Fibroblast of lung (primary cell): Measurements from ENCODE around the gene KRTAP5-3. TPM values are rescaled to one million over a fixed set of nuclear protein-coding genes. Genes with fewer than 3 reads are reported as not detected.

Experiments used
- DNase-seq, 2 donors: peaks; one replicate each; pipeline versions ENCODE4 v3.0.0 to v3.0.0-alpha.2; 2010; ENCODE audit warnings: low read depth in 2 of 2
- H2AFZ ChIP-seq: 2 replicates; pipeline ENCODE4 v1.5.1; 2012; ENCODE audit warnings: low read length, control low read depth, inconsistent platforms
- H3K27ac ChIP-seq: 2 replicates; pipeline ENCODE4 v1.5.1; 2011; ENCODE audit warnings: low read length, control low read depth; ENCODE audit not compliant: insufficient read depth
- H3K27me3 ChIP-seq: 2 replicates; pipeline ENCODE4 v1.5.1; 2011; ENCODE audit warnings: mild to moderate bottlenecking, low read length; ENCODE audit not compliant: control insufficient read depth, insufficient read depth
- H3K36me3 ChIP-seq: 2 replicates; pipeline ENCODE4 v1.5.1; 2011; ENCODE audit warnings: low read length; ENCODE audit not compliant: control insufficient read depth, insufficient read depth
- H3K4me1 ChIP-seq: 2 replicates; pipeline ENCODE4 v1.5.1; 2011; ENCODE audit warnings: low read length; ENCODE audit not compliant: control insufficient read depth, insufficient read depth; ENCODE audit errors: extremely low read depth
- H3K4me2 ChIP-seq: 2 replicates; pipeline ENCODE4 v1.5.1; 2011; ENCODE audit warnings: low read length, control low read depth; ENCODE audit not compliant: insufficient read depth; ENCODE audit errors: extremely low read depth
- H3K4me3 ChIP-seq, 4 experiments: fragments of 200-600 bp in 1 of 4; sonication (generic) in 1 of 4; replicated peaks in 1 of 4; 2 replicates each; pipeline ENCODE4 v1.5.1; 2011 to 2016; ENCODE audit warnings: low read length in 4 of 4, low read depth in 3 of 4, mild to moderate bottlenecking in 3 of 4, control low read depth in 2 of 4, inconsistent platforms in 1 of 4, mixed read lengths in 1 of 4; ENCODE audit not compliant: insufficient read depth in 1 of 4; ENCODE audit errors: control extremely low read depth in 1 of 4
- H3K79me2 ChIP-seq: 2 replicates; pipeline ENCODE4 v1.5.1; 2012; ENCODE audit warnings: mild to moderate bottlenecking, low read length, inconsistent platforms; ENCODE audit not compliant: control insufficient read depth, insufficient read depth
- H3K9ac ChIP-seq: 2 replicates; pipeline ENCODE4 v1.5.1; 2011; ENCODE audit warnings: mild to moderate bottlenecking, low read length, control low read depth; ENCODE audit not compliant: insufficient read depth
- H3K9me3 ChIP-seq: 2 replicates; pipeline ENCODE4 v1.5.1; 2012; ENCODE audit warnings: low read depth, low read length; ENCODE audit not compliant: control insufficient read depth, insufficient read depth
- H4K20me1 ChIP-seq: 2 replicates; pipeline ENCODE4 v1.5.1; 2011; ENCODE audit warnings: low read length; ENCODE audit not compliant: control insufficient read depth, insufficient read depth; ENCODE audit errors: extremely low read depth
- CTCF ChIP-seq, 2 donors: IDR thresholded peaks in 1 of 2; conservative IDR thresholded peaks in 1 of 2; 1 replicate in 1 of 2; 2 replicates in 1 of 2; pipeline ENCODE4 v1.5.1; 2011 to 2012; ENCODE audit warnings: low read length in 2 of 2, control low read depth in 1 of 2, inconsistent platforms in 1 of 2, low read depth in 1 of 2, mild to moderate bottlenecking in 1 of 2
- EZH2 ChIP-seq: IDR thresholded peaks from 2 replicates; pipeline ENCODE4 v1.5.1; 2012; ENCODE audit warnings: low read length, control low read depth, mild to moderate bottlenecking; ENCODE audit errors: missing control alignments
- polyA plus RNA-seq, 2 donors: library from polyadenylated mRNA; depleted of rRNA in 1 of 2; stranded (reverse) in 1 of 2; unstranded in 1 of 2; fragments of >200 nt; gene quantifications; 2 replicates each; pipeline ENCODE4 v1.2.1, GENCODE V29; 2011 to 2012; ENCODE audit warnings: missing spikeins in 1 of 2
- total RNA-seq: library from RNA; depleted of rRNA; stranded (reverse); fragments of >200 nt; gene quantifications from 2 replicates; pipeline ENCODE4 v1.2.1, GENCODE V29; 2014

KRTAP5-3 gene
- total and polyA plus RNA-seq, 2 donors (not counting 1 experiment from before 2014, with no cell fraction given), result not detected

- H4K20me1 ChIP-seq, result no peaks in the 10 kb centered on the region
- TF ChIP-seq CTCF (conservative IDR thresholded peaks at IDR 0.05 in 1 of 2, IDR thresholded peaks at IDR 0.05 in 1 of 2; ENCODE audit: low read depth in 1 of 2, low read length in 2 of 2) (no peak), EZH2 (no peak)
- no peaks in the 10 kb centered on the region for H3K9me3 ChIP-seq
- H3K27me3 ChIP-seq, result peaks cover 19% of the 10 kb centered on the region
- H3K27ac ChIP-seq, result no peak overlapping the region
- no peaks in the 10 kb centered on the region for H3K36me3 ChIP-seq
- H3K4me2 ChIP-seq, result no peak overlapping the region
- no peaks in the 10 kb centered on the region for H3K79me2 ChIP-seq
- H3K4me1 ChIP-seq, result no peaks in the 10 kb centered on the region
- no peak overlapping the region for H3K4me3 ChIP-seq
- no peak for DNase-seq
- no peak overlapping the region for H3K9ac ChIP-seq
- H2AFZ ChIP-seq, result no peak overlapping the region
Observed at GRCh38 chr11:1568441-1568911, 39.8 kb downstream of the KRTAP5-3 start.

- no peak overlapping the region for H3K4me2 ChIP-seq
- TF ChIP-seq EZH2, result no peak
- no peak for TF ChIP-seq CTCF (conservative IDR thresholded peaks at IDR 0.05 in 1 of 2, IDR thresholded peaks at IDR 0.05 in 1 of 2; ENCODE audit: low read depth in 1 of 2, low read length in 2 of 2)
- H3K9ac ChIP-seq, result no peak overlapping the region
- no peak overlapping the region for H3K27ac ChIP-seq
- DNase-seq, result no peak
- no peaks in the 10 kb centered on the region for H3K4me1 ChIP-seq
- H3K9me3 ChIP-seq, result no peaks in the 10 kb centered on the region
- no peak overlapping the region for H3K4me3 ChIP-seq
- no peaks in the 10 kb centered on the region for H3K79me2 ChIP-seq
- no peaks in the 10 kb centered on the region for H4K20me1 ChIP-seq
- H3K27me3 ChIP-seq, result peaks cover 12% of the 10 kb centered on the region
- no peak overlapping the region for H2AFZ ChIP-seq
- no peaks in the 10 kb centered on the region for H3K36me3 ChIP-seq
Observed at GRCh38 chr11:1567721-1568100, 40.6 kb downstream of the KRTAP5-3 start.

- TF ChIP-seq EZH2 (no peak), CTCF (conservative IDR thresholded peaks at IDR 0.05 in 1 of 2, IDR thresholded peaks at IDR 0.05 in 1 of 2; ENCODE audit: low read depth in 1 of 2, low read length in 2 of 2) (no peak)
Observed at GRCh38 chr11:1567052-1567720, 41.1 kb downstream of the KRTAP5-3 start.

More at GRCh38 chr11:1567052-1567720, 41.1 kb downstream of the KRTAP5-3 start:
- peaks cover 12% of the 10 kb centered on the region for H3K27me3 ChIP-seq
- no peak overlapping the region for H3K27ac ChIP-seq
- H4K20me1 ChIP-seq, result no peaks in the 10 kb centered on the region
- H2AFZ ChIP-seq, result no peak overlapping the region
- H3K36me3 ChIP-seq, result no peaks in the 10 kb centered on the region
- no peaks in the 10 kb centered on the region for H3K4me1 ChIP-seq
- H3K9ac ChIP-seq, result no peak overlapping the region
- H3K4me2 ChIP-seq, result no peak overlapping the region
- H3K79me2 ChIP-seq, result no peaks in the 10 kb centered on the region
- DNase-seq, result no peak
- H3K9me3 ChIP-seq, result no peaks in the 10 kb centered on the region
- H3K4me3 ChIP-seq, result no peak overlapping the region
